ENCODE data around the gene PHEX.
A peak's percentile ranks its signal among the peaks of the same experiment; 100 is the strongest.

PHEX gene

DNA sequence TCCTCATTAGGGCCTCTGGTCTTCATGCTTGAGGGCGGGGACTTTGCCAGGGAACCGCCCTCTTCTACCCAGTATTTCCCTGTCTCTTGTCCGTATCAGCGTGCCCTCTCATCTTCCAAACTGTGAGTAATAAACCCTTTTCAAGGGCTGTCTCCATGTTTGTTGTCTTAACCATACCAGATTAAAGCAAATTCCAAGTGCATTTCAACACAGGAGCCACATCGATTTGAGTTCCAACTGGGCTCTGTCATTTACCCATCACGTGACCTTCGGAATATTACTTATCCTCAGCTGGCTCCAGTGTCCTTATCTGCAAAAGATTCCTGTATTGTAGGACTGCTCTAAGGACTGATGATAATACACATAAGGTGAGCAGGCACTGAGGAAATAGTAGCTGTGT lies 6.4 kb upstream of the PHEX start:
- no peak for DNase-seq
- no peaks in the 10 kb centered on the region for H3K36me3 Mint-ChIP-seq (ENCODE audit: low read depth)
- H3K9me3 Mint-ChIP-seq, result no peaks in the 10 kb centered on the region
- H3K27me3 Mint-ChIP-seq, result peaks cover 30% of the 10 kb centered on the region
- H3K27ac Mint-ChIP-seq, result no peak overlapping the region
- peaks cover 26% of the 10 kb centered on the region for H3K4me1 Mint-ChIP-seq (ENCODE audit: low read depth)
- H3K4me3 Mint-ChIP-seq, result no peak overlapping the region

DNA sequence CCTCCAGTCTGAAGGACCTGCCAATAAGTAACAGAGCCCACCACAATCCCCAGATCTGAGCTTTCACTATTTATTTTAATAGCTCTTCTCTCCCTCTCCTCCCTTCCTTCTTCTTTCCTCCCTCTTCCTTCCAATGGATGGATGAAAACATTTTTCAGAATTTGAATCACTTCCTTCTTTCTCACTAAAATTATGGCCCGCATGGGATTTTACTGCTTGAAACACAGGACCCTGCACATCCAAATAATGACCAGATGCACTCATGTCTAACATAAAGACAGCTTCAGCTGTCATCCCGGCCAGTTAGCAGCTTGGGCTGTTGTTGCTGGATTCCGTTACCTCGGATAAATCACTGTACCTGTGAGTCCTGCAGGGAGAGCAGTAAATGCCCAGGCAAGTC lies 5.4 kb upstream of the PHEX start:
- Mint-ChIP-seq H3K36me3 (ENCODE audit: low read depth) (no peaks in the 10 kb centered on the region), H3K9me3 (no peaks in the 10 kb centered on the region), H3K27me3 (peaks cover 37% of the 10 kb centered on the region), H3K4me1 (ENCODE audit: low read depth) (peaks cover 29% of the 10 kb centered on the region), H3K27ac (no peak overlapping the region), H3K4me3 (no peak overlapping the region)
- no peak for DNase-seq

DNA sequence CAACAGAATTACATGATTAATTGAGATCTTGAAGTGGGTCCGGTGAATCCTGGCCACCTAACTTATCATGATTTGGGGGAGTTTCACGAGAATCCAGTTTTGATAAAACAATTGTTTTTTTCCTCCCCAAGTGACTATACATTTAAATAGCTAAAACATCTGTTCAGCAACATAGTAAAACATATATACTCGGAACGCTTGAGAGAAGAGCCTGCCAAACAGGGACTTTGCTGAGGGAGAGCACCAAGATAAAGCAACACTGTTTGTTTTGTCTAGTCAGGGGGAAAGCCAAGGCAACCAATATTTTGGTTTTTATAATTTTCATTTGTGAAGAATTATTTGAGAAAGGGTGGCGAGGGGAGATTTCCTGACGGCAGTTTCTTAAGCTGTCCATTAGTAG lies 381 bp downstream of the PHEX start:
- Mint-ChIP-seq H3K36me3 (ENCODE audit: low read depth) (no peaks in the 10 kb centered on the region), H3K9me3 (no peaks in the 10 kb centered on the region), H3K4me3 (no peak overlapping the region), H3K4me1 (ENCODE audit: low read depth) (peaks cover 44% of the 10 kb centered on the region), H3K27me3 (peaks cover 20% of the 10 kb centered on the region), H3K27ac (no peak overlapping the region)
- no peak for DNase-seq

DNA sequence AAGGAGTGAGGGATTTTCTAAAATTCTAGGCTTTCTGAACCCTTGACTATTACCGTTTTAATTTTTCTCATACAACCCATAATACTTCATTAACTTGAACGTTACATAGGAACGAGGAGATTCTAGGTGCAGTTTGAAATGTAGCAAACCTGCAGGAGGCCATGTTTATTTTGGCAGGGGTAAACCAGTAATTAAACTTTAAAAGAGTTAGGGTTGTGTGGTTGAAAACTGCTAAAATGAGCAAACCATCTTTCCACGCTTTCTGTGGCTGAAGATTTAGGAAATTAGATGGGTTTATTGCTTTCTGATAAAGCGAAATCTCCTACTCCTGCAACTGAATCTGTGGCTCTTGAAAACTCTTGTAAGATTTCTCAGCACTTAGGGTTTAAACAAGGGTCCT lies 1.7 kb downstream of the PHEX start:
- H3K4me3 Mint-ChIP-seq, result peak overlapping the region; percentile 12
- no peak overlapping the region for H3K27ac Mint-ChIP-seq
- H3K9me3 Mint-ChIP-seq, result no peaks in the 10 kb centered on the region
- peaks cover 24% of the 10 kb centered on the region for H3K27me3 Mint-ChIP-seq
- no peak for DNase-seq
- no peaks in the 10 kb centered on the region for H3K36me3 Mint-ChIP-seq (ENCODE audit: low read depth)
- H3K4me1 Mint-ChIP-seq (ENCODE audit: low read depth), result peaks cover 43% of the 10 kb centered on the region

DNA sequence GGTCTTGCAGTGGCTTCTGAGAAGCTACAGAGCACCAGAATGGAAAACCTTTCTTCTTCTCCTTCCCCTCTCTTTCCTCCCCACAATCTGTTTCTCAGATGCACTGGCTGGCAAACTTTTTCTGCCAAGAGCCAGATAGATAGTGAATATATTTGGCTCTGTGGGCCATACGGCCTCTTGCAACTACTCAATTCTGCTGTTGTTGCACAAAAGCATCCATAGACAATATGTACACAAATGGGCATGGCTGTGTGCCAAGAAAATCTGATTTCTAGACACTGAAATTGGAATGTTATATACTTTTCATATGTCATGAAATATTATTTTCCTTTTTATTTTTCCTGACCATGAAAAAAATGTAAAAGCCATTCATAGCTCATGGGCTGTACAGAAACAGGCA lies 3.1 kb downstream of the PHEX start:
- Mint-ChIP-seq H3K4me3 (no peak overlapping the region), H3K4me1 (ENCODE audit: low read depth) (peaks cover 37% of the 10 kb centered on the region), H3K27ac (no peak overlapping the region), H3K9me3 (no peaks in the 10 kb centered on the region), H3K27me3 (peaks cover 21% of the 10 kb centered on the region), H3K36me3 (ENCODE audit: low read depth) (no peaks in the 10 kb centered on the region)
- no peak for DNase-seq

DNA sequence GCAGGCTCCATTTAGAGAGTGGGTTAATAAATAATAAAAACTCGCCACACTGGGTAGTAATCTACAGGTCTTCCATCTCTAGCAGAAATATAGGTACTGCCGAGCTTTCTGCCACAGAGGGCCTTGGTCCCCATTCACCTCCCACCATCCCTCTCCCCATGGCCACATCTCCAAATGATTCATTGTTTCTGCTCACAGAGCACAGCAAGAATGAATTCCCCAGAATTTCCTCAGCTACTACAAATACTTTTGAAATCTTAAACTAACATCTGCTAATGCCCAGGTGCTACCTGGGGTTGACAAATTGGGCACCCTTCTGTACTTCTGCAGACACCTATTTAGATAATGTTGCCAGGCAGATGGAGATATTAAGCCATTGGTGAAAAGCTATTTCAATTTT lies 5.1 kb downstream of the PHEX start:
- H3K27ac Mint-ChIP-seq, result peak overlapping the region; percentile 85
- no peaks in the 10 kb centered on the region for H3K36me3 Mint-ChIP-seq (ENCODE audit: low read depth)
- DNase-seq, result no peak
- H3K9me3 Mint-ChIP-seq, result no peaks in the 10 kb centered on the region
- H3K4me3 Mint-ChIP-seq, result peak overlapping the region; percentile 2
- peaks cover 40% of the 10 kb centered on the region for H3K4me1 Mint-ChIP-seq (ENCODE audit: low read depth)
- peaks cover 16% of the 10 kb centered on the region for H3K27me3 Mint-ChIP-seq

DNA sequence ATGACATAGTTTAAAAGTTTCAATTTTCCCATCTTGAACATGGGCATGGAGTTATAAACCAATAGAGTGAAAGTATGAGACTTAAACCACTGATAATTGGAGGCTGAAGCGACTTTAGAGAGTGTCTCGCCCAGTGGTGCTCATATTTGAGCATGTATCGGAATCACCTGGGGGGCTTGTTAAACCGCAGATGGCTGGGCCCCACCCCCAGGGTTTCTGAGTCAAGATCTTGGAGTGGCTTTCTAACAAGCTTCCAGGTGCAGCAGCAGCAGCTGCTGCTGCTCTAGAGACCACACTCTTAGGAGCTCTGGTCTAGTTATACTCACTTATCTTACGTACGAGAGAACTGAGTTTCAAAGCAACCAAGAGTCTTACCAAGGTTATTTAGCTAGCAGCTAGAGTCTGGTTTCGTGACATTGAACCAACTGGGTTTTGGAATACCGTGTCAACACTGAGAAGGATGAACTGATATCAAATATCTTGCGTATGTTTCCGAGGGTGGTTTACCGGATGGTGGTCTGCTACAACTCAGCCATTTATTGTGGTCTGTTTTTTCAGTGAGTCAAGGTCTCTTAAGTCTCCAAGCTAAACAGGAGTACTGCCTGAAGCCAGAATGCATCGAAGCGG lies 5.9 kb downstream of the PHEX start:
- Mint-ChIP-seq H3K36me3 (ENCODE audit: low read depth) (no peaks in the 10 kb centered on the region), H3K27me3 (peaks cover 16% of the 10 kb centered on the region), H3K27ac (peak overlapping the region; percentile 85), H3K4me1 (ENCODE audit: low read depth) (peaks cover 33% of the 10 kb centered on the region), H3K4me3 (peak overlapping the region; percentile 57), H3K9me3 (no peaks in the 10 kb centered on the region)
- no peak for DNase-seq

DNA sequence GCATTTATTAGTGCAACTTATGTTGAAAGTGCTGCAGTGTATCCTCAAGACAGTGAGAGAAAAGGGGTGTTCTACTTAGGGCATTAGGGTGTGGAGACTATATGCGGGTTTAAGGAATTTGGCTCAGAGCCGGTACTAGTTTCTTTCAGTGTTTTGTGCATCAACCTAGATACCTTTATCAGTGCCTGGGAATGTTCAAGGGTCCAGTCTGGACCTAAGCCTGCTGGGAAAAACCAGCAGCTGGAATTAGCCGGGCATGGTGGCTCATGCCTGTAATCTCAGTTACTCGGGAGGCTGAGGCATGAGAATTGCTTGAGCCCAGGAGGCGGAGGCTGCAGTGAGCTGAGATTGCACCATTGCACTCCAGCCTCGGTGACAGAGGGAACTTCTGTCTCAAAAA lies 7.4 kb downstream of the PHEX start:
- Mint-ChIP-seq H3K36me3 (ENCODE audit: low read depth) (no peaks in the 10 kb centered on the region), H3K9me3 (no peaks in the 10 kb centered on the region), H3K4me3 (peak overlapping the region; percentile 39), H3K4me1 (ENCODE audit: low read depth) (peaks cover 29% of the 10 kb centered on the region), H3K27me3 (peaks cover 11% of the 10 kb centered on the region), H3K27ac (no peak overlapping the region)
- no peak for DNase-seq

DNA sequence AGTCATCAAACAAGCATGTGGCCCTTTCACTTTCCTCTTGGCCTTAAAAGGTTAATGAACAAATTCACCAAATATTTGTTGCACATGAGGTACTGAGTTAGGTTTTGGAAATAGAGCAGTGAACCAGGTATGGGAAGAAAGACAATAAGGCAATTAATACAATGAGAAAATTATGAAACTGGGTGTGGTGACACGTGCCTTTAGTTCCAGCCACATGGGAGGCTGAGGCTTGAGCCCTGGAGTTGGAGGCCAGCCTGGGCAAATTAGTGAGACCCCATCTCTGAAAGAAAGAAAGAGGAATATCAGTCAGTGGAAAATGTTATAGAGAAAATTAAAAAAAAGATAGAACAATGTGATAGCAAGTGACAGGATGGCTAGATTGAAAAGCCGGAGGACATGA lies 8.1 kb downstream of the PHEX start:
- no peaks in the 10 kb centered on the region for H3K9me3 Mint-ChIP-seq
- H3K36me3 Mint-ChIP-seq (ENCODE audit: low read depth), result no peaks in the 10 kb centered on the region
- no peak overlapping the region for H3K27ac Mint-ChIP-seq
- peak overlapping the region; percentile 39 for H3K4me3 Mint-ChIP-seq
- peaks cover 29% of the 10 kb centered on the region for H3K4me1 Mint-ChIP-seq (ENCODE audit: low read depth)
- no peak for DNase-seq
- H3K27me3 Mint-ChIP-seq, result peaks cover 11% of the 10 kb centered on the region

DNA sequence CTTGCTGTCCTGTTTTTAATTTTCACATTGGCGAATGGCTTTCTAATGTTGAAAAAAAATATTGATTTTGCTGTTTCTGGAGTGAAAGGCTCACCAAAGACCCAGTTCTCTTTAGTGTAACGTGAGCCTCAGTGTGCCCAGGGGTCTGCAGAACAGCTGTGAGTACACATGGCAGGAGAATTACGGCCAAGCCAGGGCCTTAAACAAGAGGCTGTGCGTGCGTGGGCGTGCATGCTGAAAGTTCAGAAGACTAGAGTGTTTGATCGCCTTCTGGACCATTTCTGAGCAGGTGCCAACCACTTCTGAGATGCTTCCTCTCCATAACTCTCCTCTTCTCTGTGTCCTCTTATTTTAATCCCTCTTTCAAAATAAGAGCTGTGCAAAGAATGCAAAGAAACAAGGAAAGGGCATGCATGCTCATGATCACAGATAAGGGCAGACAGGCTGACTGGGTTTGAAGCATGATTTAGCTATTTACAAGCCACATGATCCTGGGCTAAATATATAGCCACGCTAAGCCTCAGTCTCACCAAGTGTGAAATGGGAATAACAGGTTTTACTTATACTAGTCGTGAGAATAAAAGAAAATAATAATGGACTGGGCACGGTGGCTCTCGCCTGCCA lies 9.9 kb downstream of the PHEX start:
- peaks cover 1% of the 10 kb centered on the region for H3K36me3 Mint-ChIP-seq (ENCODE audit: low read depth)
- H3K4me3 Mint-ChIP-seq, result peak overlapping the region; percentile 42
- peaks cover 15% of the 10 kb centered on the region for H3K27me3 Mint-ChIP-seq
- no peak for DNase-seq
- no peaks in the 10 kb centered on the region for H3K9me3 Mint-ChIP-seq
- peaks cover 28% of the 10 kb centered on the region for H3K4me1 Mint-ChIP-seq (ENCODE audit: low read depth)
- H3K27ac Mint-ChIP-seq, result no peak overlapping the region

DNA sequence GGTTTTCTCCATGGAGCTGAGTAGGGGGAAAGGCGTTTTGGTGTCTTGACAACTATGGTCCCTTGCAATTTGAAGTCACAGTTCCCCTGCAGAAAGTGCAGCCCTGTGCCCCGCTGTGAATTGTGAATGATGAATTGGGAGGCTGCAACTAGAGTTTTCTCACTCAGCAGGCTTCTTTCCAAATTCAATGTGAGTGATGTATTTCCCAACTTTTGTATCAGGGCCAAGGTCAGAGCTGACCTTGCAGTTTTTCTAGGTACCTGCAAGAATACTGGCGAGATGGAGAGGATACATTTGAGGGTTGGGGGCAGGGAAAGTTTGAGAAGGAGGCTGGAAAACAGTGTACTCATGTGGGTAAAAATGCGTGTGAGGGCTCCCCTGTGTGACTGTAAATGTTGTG lies 11.7 kb downstream of the PHEX start:
- H3K27ac Mint-ChIP-seq, result no peak overlapping the region
- peaks cover 10% of the 10 kb centered on the region for H3K27me3 Mint-ChIP-seq
- no peaks in the 10 kb centered on the region for H3K9me3 Mint-ChIP-seq
- H3K4me1 Mint-ChIP-seq (ENCODE audit: low read depth), result peaks cover 16% of the 10 kb centered on the region
- peaks cover 6% of the 10 kb centered on the region for H3K36me3 Mint-ChIP-seq (ENCODE audit: low read depth)
- DNase-seq, result no peak
- no peak overlapping the region for H3K4me3 Mint-ChIP-seq

DNA sequence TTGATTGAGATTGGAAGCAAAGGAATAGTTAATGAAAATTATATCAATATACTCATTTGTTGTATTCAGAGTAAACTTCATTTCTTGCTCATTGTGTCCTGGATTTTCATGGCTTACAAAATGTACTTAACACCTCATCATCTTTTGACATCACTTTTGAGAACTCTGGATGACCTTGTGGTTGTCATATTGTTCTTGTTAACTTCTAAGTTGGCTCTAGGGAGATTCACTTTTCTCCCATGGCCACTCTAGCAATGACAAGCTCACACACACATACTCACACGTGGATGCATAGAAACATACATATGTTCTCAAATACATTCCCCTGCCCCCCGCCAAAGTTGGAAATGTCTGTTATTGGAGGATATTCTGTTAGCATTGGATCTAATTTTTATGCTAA lies 15.3 kb downstream of the PHEX start:
- H3K9me3 Mint-ChIP-seq, result no peaks in the 10 kb centered on the region
- H3K4me1 Mint-ChIP-seq (ENCODE audit: low read depth), result peaks cover 4% of the 10 kb centered on the region
- DNase-seq, result no peak
- H3K36me3 Mint-ChIP-seq (ENCODE audit: low read depth), result peaks cover 12% of the 10 kb centered on the region
- no peak overlapping the region for H3K4me3 Mint-ChIP-seq
- no peak overlapping the region for H3K27ac Mint-ChIP-seq
- peaks cover 13% of the 10 kb centered on the region for H3K27me3 Mint-ChIP-seq

DNA sequence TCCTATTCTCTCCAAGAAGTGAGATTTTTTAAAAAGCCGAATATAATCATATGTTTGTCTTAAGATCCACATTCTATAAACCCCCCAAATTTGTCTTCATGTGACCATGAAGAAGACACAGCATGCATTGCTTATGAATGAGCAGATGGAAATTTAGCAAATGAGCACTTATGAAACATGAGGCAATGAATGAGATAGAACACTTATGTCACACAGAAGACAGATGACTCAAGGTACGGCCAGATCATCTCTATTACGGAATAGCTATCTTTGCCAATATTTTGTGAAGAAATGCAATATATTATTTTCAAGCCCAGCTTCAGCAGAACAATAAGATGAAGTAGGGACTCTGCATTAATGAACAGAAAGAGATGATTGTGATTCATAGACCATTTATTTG lies 21.4 kb downstream of the PHEX start:
- H3K4me1 Mint-ChIP-seq (ENCODE audit: low read depth), result peaks cover 19% of the 10 kb centered on the region
- no peak overlapping the region for H3K4me3 Mint-ChIP-seq
- peaks cover 8% of the 10 kb centered on the region for H3K36me3 Mint-ChIP-seq (ENCODE audit: low read depth)
- no peak for DNase-seq
- H3K9me3 Mint-ChIP-seq, result no peaks in the 10 kb centered on the region
- peaks cover 17% of the 10 kb centered on the region for H3K27me3 Mint-ChIP-seq
- H3K27ac Mint-ChIP-seq, result no peak overlapping the region

DNA sequence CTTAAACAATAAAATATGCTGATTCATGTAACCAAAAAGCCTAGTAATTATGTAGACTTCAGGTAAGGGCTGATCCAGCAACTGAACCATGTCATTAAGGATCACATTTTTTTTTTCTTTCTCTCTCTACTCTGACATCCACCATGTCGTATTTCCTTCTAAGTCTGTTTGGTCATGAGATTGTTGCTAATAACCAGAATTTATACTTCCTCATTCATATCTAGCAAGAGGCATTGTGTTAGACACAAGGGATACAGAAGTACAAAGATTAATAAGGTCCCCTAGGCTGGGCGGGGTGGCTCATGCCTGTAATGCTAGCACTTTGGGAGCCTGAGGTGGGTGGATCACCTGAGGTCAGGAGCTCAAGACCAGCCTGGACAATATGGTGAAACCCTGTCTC lies 24.1 kb downstream of the PHEX start:
- Mint-ChIP-seq H3K27ac (no peak overlapping the region), H3K9me3 (no peaks in the 10 kb centered on the region), H3K27me3 (peaks cover 20% of the 10 kb centered on the region), H3K4me3 (no peak overlapping the region), H3K36me3 (ENCODE audit: low read depth) (peaks cover 3% of the 10 kb centered on the region), H3K4me1 (ENCODE audit: low read depth) (peaks cover 42% of the 10 kb centered on the region)
- no peak for DNase-seq

DNA sequence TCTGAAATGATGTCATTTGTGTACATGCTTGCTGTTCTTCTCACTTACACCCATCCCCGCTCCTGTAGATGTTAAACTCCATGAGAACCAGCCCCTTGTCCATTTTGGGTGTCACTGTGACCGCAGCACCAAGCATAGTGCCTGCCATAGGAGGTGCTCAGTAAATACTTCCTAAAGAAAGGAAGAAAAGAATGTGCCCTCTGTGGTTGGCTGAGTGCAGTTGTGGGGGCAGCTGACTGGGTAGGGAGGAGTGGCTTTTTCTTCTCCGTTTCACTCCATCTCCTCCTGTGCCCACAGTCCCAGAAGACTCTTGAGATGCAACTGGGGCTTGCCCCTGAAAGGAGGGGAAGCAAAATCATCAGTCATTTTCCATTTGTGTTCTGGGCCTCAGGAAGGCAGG lies 25.5 kb downstream of the PHEX start:
- Mint-ChIP-seq H3K9me3 (no peaks in the 10 kb centered on the region), H3K36me3 (ENCODE audit: low read depth) (peaks cover 1% of the 10 kb centered on the region), H3K27ac (peak overlapping the region; percentile 68), H3K4me1 (ENCODE audit: low read depth) (peaks cover 56% of the 10 kb centered on the region), H3K27me3 (peaks cover 28% of the 10 kb centered on the region), H3K4me3 (no peak overlapping the region)
- no peak for DNase-seq

DNA sequence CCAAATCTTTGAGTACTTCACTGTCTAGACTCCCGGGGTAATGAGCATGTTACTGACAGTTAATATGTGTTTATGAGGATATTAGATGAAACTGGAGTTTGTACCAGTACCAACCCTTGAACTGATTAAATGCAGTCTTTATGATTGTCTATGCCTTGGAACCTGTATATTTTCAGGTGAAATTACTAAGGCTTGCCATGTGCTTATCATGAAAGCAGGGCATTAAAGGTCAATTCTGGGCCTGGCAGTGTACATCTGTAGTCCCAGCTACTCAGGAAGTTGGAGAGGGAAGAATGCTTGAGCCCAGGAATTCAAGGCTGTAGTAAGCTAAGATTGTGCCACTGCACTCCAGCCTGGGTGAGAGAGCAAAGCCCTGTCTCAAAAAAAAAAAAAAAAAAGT lies 27.6 kb downstream of the PHEX start:
- Mint-ChIP-seq H3K4me1 (ENCODE audit: low read depth) (peaks cover 67% of the 10 kb centered on the region), H3K36me3 (ENCODE audit: low read depth) (peaks cover 1% of the 10 kb centered on the region), H3K9me3 (no peaks in the 10 kb centered on the region), H3K4me3 (no peak overlapping the region), H3K27me3 (peaks cover 22% of the 10 kb centered on the region), H3K27ac (peak overlapping the region; percentile 90)
- DNase-seq, result no peak

Measured in activated T-cell treated with anti-CD3 and anti-CD28 coated beads, Interleukin-2, amount 50 U/mL, for 24 hours (primary cell).